Fibroblast of lung (primary cell): ENCODE measurements around the gene ZNF138. TPM values are rescaled to one million over a fixed set of nuclear protein-coding genes. Genes with fewer than 3 reads are reported as not detected.
A peak's percentile ranks its signal among the peaks of the same experiment; 100 is the strongest.

Source experiments
- DNase-seq, 2 donors: peaks; one replicate each; pipeline versions ENCODE4 v3.0.0 to v3.0.0-alpha.2; 2010; ENCODE audit warnings: low read depth in 2 of 2
- H2AFZ ChIP-seq: 2 replicates; pipeline ENCODE4 v1.5.1; 2012; ENCODE audit warnings: low read length, control low read depth, inconsistent platforms
- H3K27ac ChIP-seq: 2 replicates; pipeline ENCODE4 v1.5.1; 2011; ENCODE audit warnings: low read length, control low read depth; ENCODE audit not compliant: insufficient read depth
- H3K27me3 ChIP-seq: 2 replicates; pipeline ENCODE4 v1.5.1; 2011; ENCODE audit warnings: mild to moderate bottlenecking, low read length; ENCODE audit not compliant: control insufficient read depth, insufficient read depth
- H3K36me3 ChIP-seq: 2 replicates; pipeline ENCODE4 v1.5.1; 2011; ENCODE audit warnings: low read length; ENCODE audit not compliant: control insufficient read depth, insufficient read depth
- H3K4me1 ChIP-seq: 2 replicates; pipeline ENCODE4 v1.5.1; 2011; ENCODE audit warnings: low read length; ENCODE audit not compliant: control insufficient read depth, insufficient read depth; ENCODE audit errors: extremely low read depth
- H3K4me2 ChIP-seq: 2 replicates; pipeline ENCODE4 v1.5.1; 2011; ENCODE audit warnings: low read length, control low read depth; ENCODE audit not compliant: insufficient read depth; ENCODE audit errors: extremely low read depth
- H3K4me3 ChIP-seq, 4 experiments: fragments of 200-600 bp in 1 of 4; sonication (generic) in 1 of 4; replicated peaks in 1 of 4; 2 replicates each; pipeline ENCODE4 v1.5.1; 2011 to 2016; ENCODE audit warnings: low read length in 4 of 4, low read depth in 3 of 4, mild to moderate bottlenecking in 3 of 4, control low read depth in 2 of 4, inconsistent platforms in 1 of 4, mixed read lengths in 1 of 4; ENCODE audit not compliant: insufficient read depth in 1 of 4; ENCODE audit errors: control extremely low read depth in 1 of 4
- H3K79me2 ChIP-seq: 2 replicates; pipeline ENCODE4 v1.5.1; 2012; ENCODE audit warnings: mild to moderate bottlenecking, low read length, inconsistent platforms; ENCODE audit not compliant: control insufficient read depth, insufficient read depth
- H3K9ac ChIP-seq: 2 replicates; pipeline ENCODE4 v1.5.1; 2011; ENCODE audit warnings: mild to moderate bottlenecking, low read length, control low read depth; ENCODE audit not compliant: insufficient read depth
- H3K9me3 ChIP-seq: 2 replicates; pipeline ENCODE4 v1.5.1; 2012; ENCODE audit warnings: low read depth, low read length; ENCODE audit not compliant: control insufficient read depth, insufficient read depth
- H4K20me1 ChIP-seq: 2 replicates; pipeline ENCODE4 v1.5.1; 2011; ENCODE audit warnings: low read length; ENCODE audit not compliant: control insufficient read depth, insufficient read depth; ENCODE audit errors: extremely low read depth
- EZH2 ChIP-seq: IDR thresholded peaks from 2 replicates; pipeline ENCODE4 v1.5.1; 2012; ENCODE audit warnings: low read length, control low read depth, mild to moderate bottlenecking; ENCODE audit errors: missing control alignments
- polyA plus RNA-seq, 2 donors: library from polyadenylated mRNA; depleted of rRNA in 1 of 2; stranded (reverse) in 1 of 2; unstranded in 1 of 2; fragments of >200 nt; gene quantifications; 2 replicates each; pipeline ENCODE4 v1.2.1, GENCODE V29; 2011 to 2012; ENCODE audit warnings: missing spikeins in 1 of 2
- total RNA-seq: library from RNA; depleted of rRNA; stranded (reverse); fragments of >200 nt; gene quantifications from 2 replicates; pipeline ENCODE4 v1.2.1, GENCODE V29; 2014
- TF ChIP-seq, protein P1 (sequence below), 2 donors: IDR thresholded peaks in 1 of 2; conservative IDR thresholded peaks in 1 of 2; 1 replicate in 1 of 2; 2 replicates in 1 of 2; pipeline ENCODE4 v1.5.1; 2011 to 2012; ENCODE audit warnings: low read length in 2 of 2, control low read depth in 1 of 2, inconsistent platforms in 1 of 2, low read depth in 1 of 2, mild to moderate bottlenecking in 1 of 2

Gene ZNF138
- total and polyA plus RNA-seq, 2 donors (not counting 1 experiment from before 2014, with no cell fraction given) = 3.3 to 4.1 TPM

DNA sequence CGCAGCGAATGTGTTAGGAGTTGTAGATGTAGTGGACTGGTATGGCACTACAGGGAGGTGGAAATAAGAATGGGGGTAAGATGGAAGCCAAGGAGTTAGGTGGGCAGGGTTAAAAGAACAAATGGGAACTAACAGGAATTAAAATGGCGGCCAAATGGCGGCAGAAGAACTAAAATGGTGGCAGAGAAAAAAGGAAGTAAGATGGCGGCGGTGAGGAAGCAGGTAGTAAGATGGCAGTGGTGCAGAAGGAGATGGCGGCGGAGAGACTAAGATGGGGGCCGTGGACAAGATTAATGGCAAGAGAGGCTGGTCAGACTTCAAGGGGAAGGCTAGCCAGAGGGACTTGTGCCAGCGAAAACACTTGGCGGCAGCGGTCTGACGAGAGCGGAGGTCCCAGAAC is 44.5 kb downstream of the ZNF138 start:
- H3K27ac ChIP-seq = no peak overlapping the region
- TF ChIP-seq, protein P1, sequence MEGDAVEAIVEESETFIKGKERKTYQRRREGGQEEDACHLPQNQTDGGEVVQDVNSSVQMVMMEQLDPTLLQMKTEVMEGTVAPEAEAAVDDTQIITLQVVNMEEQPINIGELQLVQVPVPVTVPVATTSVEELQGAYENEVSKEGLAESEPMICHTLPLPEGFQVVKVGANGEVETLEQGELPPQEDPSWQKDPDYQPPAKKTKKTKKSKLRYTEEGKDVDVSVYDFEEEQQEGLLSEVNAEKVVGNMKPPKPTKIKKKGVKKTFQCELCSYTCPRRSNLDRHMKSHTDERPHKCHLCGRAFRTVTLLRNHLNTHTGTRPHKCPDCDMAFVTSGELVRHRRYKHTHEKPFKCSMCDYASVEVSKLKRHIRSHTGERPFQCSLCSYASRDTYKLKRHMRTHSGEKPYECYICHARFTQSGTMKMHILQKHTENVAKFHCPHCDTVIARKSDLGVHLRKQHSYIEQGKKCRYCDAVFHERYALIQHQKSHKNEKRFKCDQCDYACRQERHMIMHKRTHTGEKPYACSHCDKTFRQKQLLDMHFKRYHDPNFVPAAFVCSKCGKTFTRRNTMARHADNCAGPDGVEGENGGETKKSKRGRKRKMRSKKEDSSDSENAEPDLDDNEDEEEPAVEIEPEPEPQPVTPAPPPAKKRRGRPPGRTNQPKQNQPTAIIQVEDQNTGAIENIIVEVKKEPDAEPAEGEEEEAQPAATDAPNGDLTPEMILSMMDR (conservative IDR thresholded peaks at IDR 0.05 in 1 of 2, IDR thresholded peaks at IDR 0.05 in 1 of 2; ENCODE audit: low read depth in 1 of 2, low read length in 2 of 2) = no peak
- no peak overlapping the region for H3K4me3 ChIP-seq
- no peaks in the 10 kb centered on the region for H3K9me3 ChIP-seq
- no peak overlapping the region for H3K4me2 ChIP-seq
- H3K36me3 ChIP-seq = no peaks in the 10 kb centered on the region
- no peaks in the 10 kb centered on the region for H4K20me1 ChIP-seq
- DNase-seq = no peak
- H3K9ac ChIP-seq = no peak overlapping the region
- H3K4me1 ChIP-seq = no peaks in the 10 kb centered on the region
- no peak overlapping the region for H2AFZ ChIP-seq
- H3K27me3 ChIP-seq = no peaks in the 10 kb centered on the region
- H3K79me2 ChIP-seq = no peaks in the 10 kb centered on the region

DNA sequence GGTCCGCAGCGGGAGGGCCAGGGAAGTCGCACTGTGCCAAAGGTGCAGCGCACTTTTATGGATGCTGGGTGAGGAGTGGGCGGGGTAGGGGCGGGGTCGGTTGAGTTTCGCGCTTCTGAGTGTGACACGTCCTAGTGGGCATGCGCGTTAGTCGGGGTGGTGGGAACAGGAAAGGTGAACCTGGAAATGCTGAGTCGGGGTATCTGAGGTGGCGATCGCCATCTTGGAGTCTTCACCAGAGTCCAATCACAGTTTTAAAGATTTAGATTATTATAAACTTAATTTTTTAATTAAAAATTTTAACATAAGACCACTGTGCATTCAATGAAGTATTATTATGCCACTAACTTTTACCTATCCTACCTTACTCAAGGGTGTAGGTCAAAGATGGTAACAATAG is 45.7 kb downstream of the ZNF138 start:
- no peak for TF ChIP-seq EZH2
- TF ChIP-seq, protein P1 (conservative IDR thresholded peaks at IDR 0.05 in 1 of 2, IDR thresholded peaks at IDR 0.05 in 1 of 2; ENCODE audit: low read depth in 1 of 2, low read length in 2 of 2) = no peak
- Histone ChIP-seq H2AFZ (no peak overlapping the region), H3K9me3 (no peaks in the 10 kb centered on the region), H3K27ac (no peak overlapping the region), H3K27me3 (no peaks in the 10 kb centered on the region), H3K4me1 (no peaks in the 10 kb centered on the region), H3K9ac (no peak overlapping the region), H3K36me3 (no peaks in the 10 kb centered on the region), H3K4me2 (no peak overlapping the region), H3K79me2 (no peaks in the 10 kb centered on the region), H3K4me3 (no peak overlapping the region), H4K20me1 (no peaks in the 10 kb centered on the region)
- DNase-seq = no peak

DNA sequence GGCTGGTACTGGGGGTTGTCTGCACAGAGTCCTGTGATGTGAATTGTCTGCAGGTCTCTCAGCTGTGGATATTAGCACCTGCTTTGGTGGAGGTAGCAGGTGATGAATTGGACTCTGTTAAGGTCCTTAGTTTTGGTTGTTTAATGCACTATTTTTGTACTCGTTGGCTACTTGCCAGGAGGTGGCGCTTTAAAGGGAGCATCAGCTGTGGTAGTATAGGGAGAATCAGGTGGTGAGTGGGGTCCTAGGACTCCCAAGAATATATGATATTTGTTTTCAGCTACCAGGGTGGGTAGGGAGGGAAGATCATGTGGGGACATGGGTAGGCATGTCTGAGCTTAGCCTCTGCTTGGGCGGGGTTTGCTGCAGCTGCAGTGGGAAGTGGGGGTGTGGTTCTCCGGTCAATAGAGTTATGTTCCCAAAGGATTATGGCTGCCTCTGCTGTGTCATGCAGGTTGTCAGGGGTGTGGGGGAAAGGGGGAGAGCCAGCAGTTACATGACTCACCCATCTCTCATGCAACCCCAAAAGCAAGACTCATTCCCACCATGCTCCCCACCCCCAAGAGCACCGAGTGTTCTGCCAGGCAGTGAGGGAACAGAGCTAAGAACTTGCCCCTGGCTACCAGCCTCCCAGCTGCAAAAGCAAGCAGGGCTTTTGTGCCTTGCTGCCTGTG is 55.2 kb downstream of the ZNF138 start:
- Histone ChIP-seq H3K4me3 (no peak overlapping the region), H3K27me3 (no peaks in the 10 kb centered on the region), H3K4me1 (no peaks in the 10 kb centered on the region), H2AFZ (no peak overlapping the region), H4K20me1 (no peaks in the 10 kb centered on the region), H3K27ac (no peak overlapping the region), H3K9me3 (no peaks in the 10 kb centered on the region), H3K36me3 (no peaks in the 10 kb centered on the region), H3K4me2 (no peak overlapping the region), H3K79me2 (no peaks in the 10 kb centered on the region), H3K9ac (no peak overlapping the region)
- TF ChIP-seq, protein P1 (conservative IDR thresholded peaks at IDR 0.05 in 1 of 2, IDR thresholded peaks at IDR 0.05 in 1 of 2; ENCODE audit: low read depth in 1 of 2, low read length in 2 of 2) = no peak
- TF ChIP-seq EZH2 = no peak
- peak in 1 of 2 donors; percentile 18 for DNase-seq
